K562 (cell line): ENCODE results near the gene IFT27. TPM values are rescaled to one million over a fixed set of nuclear protein-coding genes. Genes with fewer than 3 reads are reported as not detected.

Source experiments
- ATAC-seq: fragments of 200-7000 bp; cut with Tn5 transposase; 3 replicates; pipeline ENCODE4 v1.9.1; 2020; ENCODE audit warnings: moderate library complexity
- BruUV-seq: library from RNA; stranded (reverse); fragments of 400-500 nt; replicated peaks from 2 replicates; lab custom pipeline; 2021; lab: Mats Ljungman, UMichigan
- CTCF ChIA-PET: fragments of 300-600 bp; formaldehyde crosslinking; extraction: SDS; loops from one replicate; lab custom pipeline; 2021; ENCODE audit warnings: low intra/inter-chr PET ratio; lab: Yijun Ruan, JAX
- POLR2A ChIA-PET: fragments of 300-600, 350-650 bp; sonication (Branson Sonifier 250); formaldehyde crosslinking; extraction: SDS; loops from one replicate; lab custom pipeline; 2021; ENCODE audit warnings: antibody characterized with exemption, inconsistent platforms; lab: Yijun Ruan, JAX
- DNase-seq, 4 experiments: peaks; one replicate each; pipeline versions ENCODE4 v3.0.0 to v3.0.0-alpha.2; 2011 to 2018; ENCODE audit warnings: low spot score in 3 of 4, mixed read lengths in 3 of 4; ENCODE audit errors: extremely low read depth in 1 of 4
- FAIRE-seq: peaks from 2 replicates; lab custom pipeline; 2011; peaks lifted over from hg19 to GRCh38; lab: Jason Lieb, UNC
- H2AFZ ChIP-seq: 2 replicates; pipeline ENCODE4 v1.6.0; 2011; ENCODE audit warnings: low read depth, low read length, control low read depth, inconsistent platforms
- H3K27ac ChIP-seq: fragments of 200-600 bp; 3 replicates; pipeline ENCODE4 v1.8.0; 2011; ENCODE audit warnings: low read depth, mild to moderate bottlenecking, control low read depth, inconsistent platforms, low read length, moderate library complexity, mixed read lengths; ENCODE audit errors: extremely low read depth
- H3K27me3 ChIP-seq, 2 experiments: fragments of 300-600 bp in 1 of 2; 2 replicates in 1 of 2; 3 replicates in 1 of 2; pipeline versions ENCODE4 v1.6.0 to v1.8.0; 2011; ENCODE audit warnings: inconsistent platforms in 2 of 2, low read length in 2 of 2, mild to moderate bottlenecking in 1 of 2, mixed read lengths in 1 of 2, moderate library complexity in 1 of 2; ENCODE audit not compliant: control insufficient read depth in 2 of 2, insufficient read depth in 2 of 2
- H3K36me3 ChIP-seq: fragments of 300-600 bp; 3 replicates; pipeline ENCODE4 v1.8.0; 2011; ENCODE audit warnings: mild to moderate bottlenecking, low read length, inconsistent platforms; ENCODE audit not compliant: control insufficient read depth, insufficient read depth
- H3K4me1 ChIP-seq, 2 experiments: fragments of 200-600 bp in 1 of 2; replicated peaks in 1 of 2; 2 replicates in 1 of 2; 3 replicates in 1 of 2; pipeline versions ENCODE4 v1.5.1 to v1.8.0; 2011; ENCODE audit warnings: inconsistent platforms in 2 of 2, low read length in 2 of 2, mild to moderate bottlenecking in 1 of 2, mixed read lengths in 1 of 2, moderate library complexity in 1 of 2; ENCODE audit not compliant: control insufficient read depth in 2 of 2, insufficient read depth in 2 of 2
- H3K4me2 ChIP-seq: 2 replicates; pipeline ENCODE4 v1.6.1; 2011; ENCODE audit warnings: low read length, control low read depth, inconsistent platforms, mixed read lengths; ENCODE audit not compliant: insufficient read depth
- H3K4me3 ChIP-seq: fragments of 200-600 bp; sonication (generic), shearing (Covaris generic); 2 replicates; pipeline ENCODE4 v1.5.1; 2016; ENCODE audit warnings: control low read depth, inconsistent platforms
- H3K79me2 ChIP-seq: fragments of 200-600 bp; 3 replicates; pipeline ENCODE4 v1.8.0; 2011; ENCODE audit warnings: low read length, inconsistent platforms; ENCODE audit not compliant: control insufficient read depth, insufficient read depth
- H3K9ac ChIP-seq, 2 experiments: 2 replicates each; pipeline versions ENCODE4 v1.6.0 to v1.6.1; 2011; ENCODE audit warnings: low read depth in 2 of 2, low read length in 2 of 2, control low read depth in 1 of 2, inconsistent platforms in 1 of 2, mild to moderate bottlenecking in 1 of 2, mixed read lengths in 1 of 2; ENCODE audit not compliant: insufficient read depth in 1 of 2
- H3K9me1 ChIP-seq: one replicate; pipeline ENCODE4 v1.6.0; 2011; ENCODE audit warnings: inconsistent platforms, mild to moderate bottlenecking, low read length, moderate library complexity; ENCODE audit not compliant: control insufficient read depth, insufficient read depth
- H3K9me3 ChIP-seq: replicated peaks from 2 replicates; pipeline ENCODE4 v1.5.1; 2011; ENCODE audit warnings: low read depth, low read length, inconsistent platforms; ENCODE audit not compliant: control insufficient read depth, insufficient read depth
- H4K20me1 ChIP-seq: replicated peaks from 2 replicates; pipeline ENCODE4 v1.6.1; 2011; ENCODE audit warnings: low read length, inconsistent platforms, mixed read lengths; ENCODE audit not compliant: control insufficient read depth, insufficient read depth
- ATF4 ChIP-seq: fragments of 450-650 bp; formaldehyde crosslinking; IDR thresholded peaks from 2 replicates; pipeline ENCODE4 v1.4.0; 2022; ENCODE audit warnings: mild to moderate bottlenecking, moderate library complexity
- ATF7 ChIP-seq: fragments of 450-650 bp; IDR thresholded peaks from 2 replicates; pipeline ENCODE4 v1.7.1; 2014; ENCODE audit warnings: mild to moderate bottlenecking, moderate library complexity
- DEAF1 ChIP-seq: fragments of 450-650 bp; formaldehyde crosslinking; IDR thresholded peaks from 2 replicates; pipeline ENCODE4 v1.4.0; 2020; ENCODE audit warnings: mild to moderate bottlenecking, moderate library complexity
- FIP1L1 ChIP-seq: fragments of 200-400 bp; formaldehyde crosslinking; IDR thresholded peaks from 2 replicates; pipeline ENCODE4 v1.6.1; 2018; ENCODE audit warnings: mild to moderate bottlenecking, low read depth, low read length; ENCODE audit not compliant: poor library complexity, severe bottlenecking
- LEF1 ChIP-seq: fragments of 450-650 bp; IDR thresholded peaks from 2 replicates; pipeline ENCODE4 v1.6.1; 2016; ENCODE audit warnings: mild to moderate bottlenecking
- RAD21 ChIP-seq, 2 experiments: fragments of 250-450 bp in 1 of 2; fragments of 450-650 bp in 1 of 2; sonication (Bioruptor Pico) in 1 of 2; formaldehyde crosslinking in 1 of 2; IDR thresholded peaks in 1 of 2; conservative IDR thresholded peaks in 1 of 2; 2 replicates each; pipeline versions ENCODE4 v1.4.0 to v1.8.0; 2020 to 2022; ENCODE audit warnings: mild to moderate bottlenecking in 2 of 2, moderate library complexity in 1 of 2
- RHOXF2B ChIP-seq: fragments of 250-450 bp; sonication (Bioruptor Pico); conservative IDR thresholded peaks from 2 replicates; pipeline ENCODE4 v1.5.1; 2021
- SIX5 ChIP-seq, 2 experiments: IDR thresholded peaks; 2 replicates each; pipeline ENCODE4 v1.6.1; 2011; ENCODE audit warnings: low read length in 2 of 2, borderline replicate concordance in 1 of 2, low read depth in 1 of 2, mild to moderate bottlenecking in 1 of 2, moderate library complexity in 1 of 2; ENCODE audit not compliant: insufficient read depth in 1 of 2
- SNAPC5 ChIP-seq: fragments of 250-450 bp; sonication (Bioruptor Pico); IDR thresholded peaks from 2 replicates; pipeline ENCODE4 v1.8.0; 2021; ENCODE audit warnings: moderate library complexity, mild to moderate bottlenecking, inconsistent platforms
- STAT6 ChIP-seq: sonication (generic); formaldehyde crosslinking; IDR thresholded peaks from 2 replicates; pipeline ENCODE4 v1.8.1; 2023; ENCODE audit warnings: mild to moderate bottlenecking, missing genetic modification reagents
- SUPT5H ChIP-seq: fragments of 450-650 bp; IDR thresholded peaks from 2 replicates; pipeline ENCODE4 v1.6.1; 2016
- ZNF274 ChIP-seq: IDR thresholded peaks from 2 replicates; pipeline ENCODE4 v1.6.1; 2011; ENCODE audit warnings: low read depth, mild to moderate bottlenecking, low read length, moderate library complexity, borderline replicate concordance
- ZNF592 ChIP-seq: fragments of 450-650 bp; IDR thresholded peaks from 2 replicates; pipeline ENCODE4 v1.6.1; 2017; ENCODE audit warnings: antibody characterized with exemption, mild to moderate bottlenecking
- WGBS: fragments of 100-300 bp; shearing (Covaris generic); methylation state at CpG from one replicate; pipeline ENCODE4 v1.1.6; 2016; ENCODE audit warnings: low coverage, mixed read lengths; ENCODE audit not compliant: insufficient coverage; ENCODE audit errors: missing lambda C conversion rate; 5-methylcytosine and 5-hydroxymethylcytosine counted together
- in situ Hi-C: fragments of 300-500 bp; cut with MboI; formaldehyde crosslinking; loops from 4 replicates; pipeline ENCODE4 v1.15.0; 2018; ENCODE audit warnings: inconsistent platforms, mixed read lengths
- intact Hi-C: fragments of 100-400 bp; cut with micrococcal nuclease; formaldehyde crosslinking; loops from 2 replicates; pipeline ENCODE4 v1.14.2; 2022
- polyA plus RNA-seq, 8 experiments: library from polyadenylated mRNA; depleted of rRNA in 4 of 8; stranded (reverse) in 5 of 8; unstranded in 3 of 8; fragments of >200 nt; fragmentation: Nextera tagmentation in 2 of 8; fragmentation: Illumina TruSeq in 1 of 8; extraction: Ambion mirVana in 2 of 8; extraction: Trizol in 1 of 8; gene quantifications; 2 replicates each; pipeline versions ENCODE4 v1.2.1 to v1.2.3, GENCODE V29; 2011 to 2014; ENCODE audit warnings: inconsistent platforms in 1 of 8, missing spikeins in 1 of 8
- total RNA-seq, 7 experiments: library from RNA; depleted of rRNA in 6 of 7; stranded (reverse); fragments of >200 nt in 6 of 7; fragmentation: Illumina TruSeq in 2 of 7; extraction: Trizol in 2 of 7; gene quantifications; 2 replicates each; pipeline versions ENCODE4 v1.2.1 to v1.2.3, GENCODE V29; 2011 to 2021; ENCODE audit warnings: low replicate concordance in 1 of 7

Gene IFT27
- total and polyA plus RNA-seq, 9 of the 15 experiments (the other 6 are each of a cell fraction or from before 2014, with no cell fraction given), result 0.01 to 1.4 (median 0.14) TPM; not detected in 1

- ChIA-PET POLR2A (interaction anchor here (0.6 kb wide), 1 partner anchor 310 kb away, joined by 3 read pairs; no protein-coding TSS in a partner anchor), CTCF (no interaction called here)
- in situ Hi-C loops, result no loop called here
- Histone ChIP-seq H3K4me3 (no peak overlapping the region), H3K4me1 (no peaks in the 10 kb centered on the region; a peak in 1 of 5 replicates), H3K9me1 (no peaks in the 10 kb centered on the region), H3K9ac (no peak overlapping the region), H3K79me2 (no peaks in the 10 kb centered on the region), H2AFZ (no peak overlapping the region), H3K27me3 (peaks cover 10 to 83% of the 10 kb centered on the region in 2 experiments; a peak in 4 of 5 replicates), H4K20me1 (no peaks in the 10 kb centered on the region; the same call in 1 of the 2 replicates), H3K9me3 (no peaks in the 10 kb centered on the region), H3K27ac (no peak overlapping the region), H3K4me2 (no peak overlapping the region), H3K36me3 (no peaks in the 10 kb centered on the region)
- 0% methylated on average over 8 of the region's 9 CpGs for WGBS
- no TSS peak for BruUV-seq
- intact Hi-C loops, result no loop called here
- FAIRE-seq (no peak), DNase-seq (no peak), ATAC-seq (no peak)
- no peak for TF ChIP-seq SUPT5H
- no peak for TF ChIP-seq FIP1L1
- TF ChIP-seq DEAF1 (CRISPR knock-in tag), result no peak
- TF ChIP-seq ATF4, result no peak
- TF ChIP-seq SIX5 (IDR thresholded peaks at IDR 0.05; ENCODE audit: borderline replicate concordance in 1 of 2, insufficient read depth in 1 of 2, low read depth in 1 of 2, low read length in 2 of 2), result no peak
- TF ChIP-seq RAD21 (CRISPR knock-in tag; conservative IDR thresholded peaks at IDR 0.05 in 1 of 2, IDR thresholded peaks at IDR 0.05 in 1 of 2), result no peak
- TF ChIP-seq SNAPC5 (CRISPR knock-in tag), result no peak
- no peak for TF ChIP-seq ZNF274
- no peak for TF ChIP-seq LEF1
- TF ChIP-seq ATF7, result no peak
- no peak for TF ChIP-seq RHOXF2B
- TF ChIP-seq ZNF592, result no peak
- no peak for TF ChIP-seq STAT6 (CRISPR knock-in tag)
Measured at GRCh38 chr22:36764060-36764459, 11.9 kb downstream of the IFT27 start.
